Measurements from ENCODE around the gene HAPLN3.
A peak's percentile ranks its signal among the peaks of the same experiment; 100 is the strongest.

Gene HAPLN3

DNA sequence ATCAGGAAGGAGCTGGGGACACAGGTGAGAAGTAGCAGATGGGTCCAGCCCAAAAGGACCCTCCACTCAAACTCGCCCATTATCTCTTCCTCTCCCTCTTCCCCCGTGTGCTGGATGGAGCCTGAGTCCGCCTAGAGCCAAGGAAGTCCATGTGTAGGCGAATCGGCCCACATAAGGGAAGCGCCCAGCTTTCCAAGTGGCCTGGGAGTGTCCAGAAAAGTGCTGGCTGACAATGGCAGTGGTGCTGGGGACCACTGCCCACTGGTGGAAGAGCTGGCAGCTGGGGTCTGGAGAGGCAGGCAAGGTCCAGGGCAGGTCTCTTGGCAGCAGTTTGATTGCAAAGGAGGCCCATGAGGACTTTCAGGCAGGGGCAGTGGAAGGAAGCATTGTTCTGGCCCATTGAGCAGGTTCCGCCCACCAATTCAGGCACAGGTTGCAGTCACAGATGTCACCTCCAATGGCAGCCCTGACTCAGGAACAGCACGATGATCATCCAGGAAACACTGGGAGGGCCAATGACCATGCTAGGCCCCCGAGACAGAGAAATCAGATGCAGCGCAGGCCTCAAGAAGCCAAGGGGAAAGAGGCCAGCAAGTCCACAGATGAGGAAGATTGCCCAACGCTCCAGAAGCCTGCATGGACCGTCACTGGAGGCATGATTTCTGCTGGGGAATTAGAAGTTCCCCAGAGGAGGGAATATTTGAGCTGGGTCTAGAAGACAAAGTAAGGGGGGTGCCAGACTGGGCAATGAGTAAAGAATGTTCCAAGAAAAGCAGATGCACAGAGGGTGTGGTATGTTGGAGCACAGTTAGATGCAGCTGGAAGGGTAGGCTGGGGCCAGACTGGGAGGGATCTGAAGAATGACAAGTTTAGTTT is 14.8 kb upstream of the HAPLN3 start:
- no peak for DNase-seq

DNA sequence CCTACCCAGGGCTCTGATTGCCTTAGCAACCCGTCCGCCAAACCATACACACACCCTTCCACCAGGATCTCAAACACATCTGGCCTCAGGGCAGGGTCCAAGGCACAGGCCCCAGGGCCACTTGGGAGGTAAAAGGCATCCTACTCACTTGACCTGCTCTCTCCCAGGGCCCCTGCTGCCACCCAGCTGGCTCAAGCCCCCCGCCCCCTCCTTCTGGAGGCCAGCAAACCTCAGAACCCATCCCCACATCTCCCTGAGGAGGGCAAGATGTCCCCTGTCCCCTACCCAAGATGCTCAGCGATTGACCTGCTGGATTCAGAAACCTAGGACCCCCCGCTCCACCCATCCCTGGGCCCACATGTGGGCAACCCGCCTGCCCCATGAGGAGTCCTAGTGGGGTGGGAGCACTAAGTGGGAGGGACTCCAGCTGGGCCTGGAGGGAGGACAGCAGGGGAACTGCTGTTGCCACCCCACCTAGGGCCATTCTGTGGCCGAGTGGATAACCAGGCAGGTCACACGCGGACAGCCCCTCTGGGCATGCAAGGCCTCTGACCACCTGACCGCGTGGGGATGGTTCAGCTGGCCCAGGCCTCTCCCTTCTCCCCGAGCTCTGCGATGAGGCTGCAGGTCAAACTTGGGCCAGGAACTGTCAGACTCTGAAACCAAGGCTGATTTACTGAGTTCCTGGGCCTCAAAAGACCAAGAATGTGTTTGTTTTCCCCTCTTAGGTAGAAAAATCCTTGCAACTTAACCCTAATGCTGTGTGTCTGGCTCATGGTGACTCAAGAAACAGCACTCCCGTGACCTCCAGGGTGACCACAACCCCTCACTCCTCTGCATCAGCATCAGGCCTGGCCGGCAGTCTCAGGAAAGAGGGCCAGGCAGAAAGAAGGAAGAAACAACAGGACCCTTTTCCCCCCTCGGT is 13.6 kb upstream of the HAPLN3 start:
- no peak for DNase-seq

DNA sequence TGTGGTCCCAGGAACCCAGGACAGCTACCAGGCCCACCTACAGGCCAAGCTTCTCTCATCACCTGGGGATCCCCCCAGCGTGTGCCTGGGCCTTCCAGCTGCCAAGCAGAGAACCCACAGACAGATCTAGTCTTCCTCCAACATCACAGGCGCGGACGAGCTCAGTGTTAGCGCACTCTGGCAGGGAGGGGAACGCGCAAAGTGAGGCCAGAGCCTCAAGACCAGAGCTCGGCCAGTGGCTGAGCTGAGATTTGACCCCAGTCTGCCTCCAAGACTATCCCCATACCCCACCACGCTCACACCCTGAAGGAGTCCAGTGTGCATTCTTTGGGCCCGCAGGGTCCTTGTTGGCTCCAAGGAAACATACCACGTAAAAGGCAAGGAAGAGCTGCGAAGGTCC is 12.8 kb upstream of the HAPLN3 start:
- no peak for DNase-seq

DNA sequence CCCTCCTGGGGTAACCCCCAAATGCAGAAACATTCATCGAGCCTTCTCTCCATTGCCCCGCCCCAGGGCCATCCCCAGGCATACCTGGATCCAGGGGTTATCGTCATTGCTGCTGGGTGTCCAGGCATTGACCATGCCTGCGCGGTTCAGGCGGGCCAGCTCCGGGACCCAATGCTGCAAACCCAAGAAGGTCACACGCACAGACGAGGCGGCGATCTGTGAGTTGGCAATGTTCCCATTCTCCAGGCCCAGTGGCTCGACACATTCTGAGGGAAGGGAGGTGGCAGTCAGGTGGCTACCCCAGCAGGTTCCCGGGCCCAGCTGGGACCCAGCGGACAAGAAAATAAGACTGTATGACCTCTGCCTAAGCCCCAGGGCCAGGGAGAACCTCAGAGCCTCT is 11.8 kb upstream of the HAPLN3 start:
- DNase-seq: no peak

DNA sequence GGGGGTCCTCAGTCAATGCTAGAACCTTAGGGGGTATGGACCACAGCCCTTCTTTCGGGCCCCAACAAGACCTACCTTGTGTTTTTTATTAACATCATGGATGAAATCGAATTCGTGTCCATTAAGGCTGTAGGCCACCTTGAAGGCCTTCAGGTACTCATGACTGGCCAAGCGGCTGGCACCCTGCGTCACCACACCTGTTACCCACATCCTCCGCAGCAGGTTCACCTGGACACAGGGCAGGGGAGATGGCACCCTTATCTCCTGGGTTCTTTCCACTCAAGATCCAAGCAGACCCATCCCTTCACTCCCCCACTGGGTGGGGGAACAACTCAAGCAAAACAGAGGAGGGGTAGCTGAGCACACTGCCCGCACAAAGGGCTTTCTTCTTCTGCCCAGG is 11.2 kb upstream of the HAPLN3 start:
- DNase-seq: no peak

DNA sequence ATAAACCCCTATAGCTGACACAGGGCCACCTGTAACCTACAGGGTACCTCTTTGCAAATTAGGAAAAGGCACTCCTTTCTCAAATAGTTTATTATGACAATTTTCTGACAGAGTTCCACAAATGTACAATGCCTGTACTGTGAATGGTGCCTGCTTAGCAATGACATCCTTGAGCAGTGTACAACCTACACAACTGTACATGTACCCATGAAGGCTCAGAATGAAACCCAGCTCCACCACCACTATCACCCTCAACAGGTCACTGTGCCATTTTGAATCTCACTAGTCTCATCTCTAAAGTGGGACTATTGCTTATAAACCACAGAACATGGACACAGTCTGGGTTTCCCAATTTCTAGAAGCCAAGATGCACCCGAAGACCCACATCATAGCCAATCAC is 10.8 kb upstream of the HAPLN3 start:
- no peak for DNase-seq

DNA sequence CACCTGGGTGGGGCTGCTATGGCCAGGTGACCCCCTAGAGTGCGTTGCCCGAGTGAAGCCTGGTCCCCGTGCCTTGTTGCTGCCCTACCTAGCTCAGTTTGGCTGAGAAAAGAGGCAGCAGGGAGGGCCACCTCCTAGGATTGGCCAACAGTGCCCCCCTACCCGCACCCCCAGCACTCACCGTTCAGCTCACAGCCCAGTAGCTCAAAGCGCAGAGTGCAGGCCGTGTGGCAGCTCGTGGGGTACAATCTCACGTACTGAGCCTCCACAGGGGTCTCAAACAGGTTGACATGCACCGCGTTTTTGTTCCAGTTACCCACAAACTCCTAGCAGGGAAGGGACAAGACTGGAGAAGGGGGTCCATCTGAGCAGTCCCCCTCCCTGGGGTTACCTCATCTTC is 10.2 kb upstream of the HAPLN3 start:
- DNase-seq: no peak

DNA sequence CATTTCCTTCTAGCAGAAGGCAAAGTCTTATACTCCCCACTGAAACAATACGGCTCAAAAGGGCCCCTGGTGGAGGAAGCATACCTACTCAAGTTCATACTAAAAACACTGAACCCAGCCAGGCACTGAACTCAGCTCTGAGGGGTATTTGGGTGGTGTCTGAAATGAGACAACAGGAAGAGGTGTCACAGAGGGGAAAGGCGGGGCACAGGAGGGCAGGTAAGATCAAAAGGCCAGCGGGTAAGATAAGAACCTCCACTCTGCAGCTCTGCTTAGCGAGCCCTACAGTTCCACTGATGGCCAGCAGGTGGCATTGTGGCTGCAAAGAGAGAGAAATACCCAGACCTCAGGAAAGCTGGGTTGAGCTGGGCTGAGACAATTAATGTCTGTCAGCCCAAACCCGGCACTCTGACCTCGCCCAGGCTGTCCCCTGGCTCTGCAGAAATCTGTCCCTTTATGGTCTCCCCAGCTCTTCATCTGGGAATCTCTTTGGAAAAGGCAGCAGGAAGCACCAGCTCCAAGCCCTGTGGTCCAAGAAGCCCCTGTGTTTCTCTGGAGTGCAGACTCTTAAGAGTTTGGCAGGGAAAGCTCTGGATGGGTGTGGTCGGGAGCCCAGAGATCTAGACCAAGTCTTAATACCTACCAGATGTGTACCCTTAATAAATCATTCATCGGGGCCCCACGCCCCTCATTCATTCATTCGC is 9.4 kb upstream of the HAPLN3 start:
- DNase-seq: peak; percentile 93

DNA sequence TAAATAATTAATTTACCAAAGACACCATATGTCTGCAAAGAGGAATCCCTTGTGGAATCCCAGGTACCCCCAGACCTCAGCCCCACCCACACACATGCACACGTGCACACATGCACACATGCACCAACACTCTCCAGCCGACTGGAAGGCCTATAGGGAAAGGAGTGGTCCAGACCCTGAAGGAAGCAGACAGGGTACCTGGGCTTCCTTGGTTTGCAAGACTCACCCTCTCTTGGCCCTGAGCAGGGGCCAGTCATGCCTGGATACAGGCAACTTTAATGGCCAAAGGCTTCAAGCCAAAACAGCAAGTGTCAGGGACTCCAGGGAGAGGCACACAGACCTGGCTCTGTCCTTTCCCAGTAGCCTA is 8.9 kb upstream of the HAPLN3 start:
- DNase-seq: no peak

DNA sequence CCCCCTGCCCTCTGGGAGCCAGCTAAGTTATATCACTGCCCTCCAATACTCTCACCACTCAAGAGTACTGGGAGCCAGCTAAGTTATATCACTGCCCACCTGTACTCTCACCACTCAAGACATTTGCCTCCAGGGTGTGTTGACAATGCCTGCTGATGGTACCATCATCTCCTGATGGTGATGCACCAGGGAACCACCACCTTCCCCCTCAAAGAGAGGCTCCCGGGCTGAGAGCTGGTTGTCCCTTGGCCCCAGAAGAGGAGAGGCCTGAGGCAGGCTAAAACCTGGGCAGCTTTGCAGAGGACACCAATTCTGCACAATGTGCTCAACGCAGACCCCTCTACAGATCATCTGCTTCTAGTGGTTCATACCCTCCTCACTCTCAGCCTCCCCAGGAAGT is 7.5 kb upstream of the HAPLN3 start:
- DNase-seq: no peak

DNA sequence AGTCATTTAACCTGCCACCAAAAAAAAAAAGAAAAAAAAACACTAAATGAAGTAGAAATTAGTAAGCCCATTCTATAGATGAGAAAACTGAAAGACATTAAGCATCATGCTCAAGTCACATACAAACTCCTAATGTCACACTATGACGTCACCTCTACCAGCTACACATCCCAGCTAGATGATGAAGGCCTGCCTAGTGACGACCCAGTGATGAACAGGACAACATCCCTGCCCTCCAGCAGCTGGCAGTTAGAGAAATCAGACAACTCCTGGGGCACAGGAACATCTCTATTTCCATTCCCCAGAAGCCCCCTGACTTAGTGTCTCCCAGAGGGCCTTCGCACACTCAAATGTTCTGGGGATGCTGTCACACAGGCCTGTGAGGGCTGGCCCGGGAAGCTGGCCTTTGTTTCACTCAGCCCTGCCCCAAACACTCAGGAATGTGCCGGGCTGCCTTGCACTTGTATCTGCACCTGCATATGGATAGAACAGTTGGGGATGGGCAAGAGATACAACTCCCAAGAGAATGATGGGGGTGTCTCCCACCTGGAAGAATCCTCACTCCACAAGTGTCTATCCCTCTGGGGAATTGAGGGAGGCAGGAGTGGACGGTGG is 7.0 kb upstream of the HAPLN3 start:
- DNase-seq: no peak

DNA sequence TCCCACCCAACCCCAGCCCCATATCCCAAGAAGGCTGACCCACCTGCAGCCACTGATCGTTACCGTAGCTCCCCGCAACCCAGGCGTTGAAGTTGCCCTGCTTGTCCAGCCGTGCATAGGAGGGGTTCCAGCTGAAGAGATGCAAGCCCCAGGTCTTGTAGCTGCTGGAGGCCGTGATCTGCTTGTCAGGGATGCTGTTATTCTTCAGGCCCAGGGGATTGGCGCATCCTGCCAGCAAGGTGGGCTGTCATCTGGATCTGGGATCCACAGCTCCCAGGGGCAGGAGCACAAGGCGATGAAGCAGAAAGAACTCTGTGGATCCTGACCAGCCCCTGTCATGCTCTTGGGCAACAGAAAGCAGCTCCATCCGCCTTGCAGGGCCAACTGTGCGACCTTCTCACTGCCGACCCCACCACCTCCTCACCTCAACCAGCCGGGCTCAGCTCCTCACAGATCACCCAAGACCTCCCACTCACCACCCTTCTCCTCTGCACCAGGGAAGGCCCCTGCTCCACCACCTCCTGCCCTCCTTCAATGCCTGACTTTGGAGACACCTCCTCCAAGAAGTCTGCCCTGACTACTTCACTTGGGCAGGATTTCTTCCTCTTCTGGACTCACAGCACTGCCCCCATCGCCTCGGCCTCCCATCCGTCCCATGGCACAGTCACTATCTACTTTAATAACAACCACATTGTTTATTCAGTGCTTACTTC is 6.3 kb upstream of the HAPLN3 start:
- no peak for DNase-seq

DNA sequence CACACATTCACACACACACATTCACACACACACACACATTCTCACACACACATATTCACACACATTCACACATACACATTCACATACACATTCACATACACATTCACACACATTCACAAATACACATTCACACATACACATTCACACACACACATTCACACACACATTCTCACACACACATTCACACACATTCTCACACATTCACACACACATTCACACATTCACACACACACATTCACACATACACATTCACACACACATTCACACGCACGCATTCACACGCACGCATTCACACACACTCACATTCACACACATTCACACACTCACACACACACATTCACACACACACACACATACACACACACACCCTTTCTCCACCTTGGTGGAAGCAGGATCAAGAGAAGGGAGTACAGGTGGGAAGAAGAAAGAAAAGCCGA is 5.7 kb upstream of the HAPLN3 start:
- DNase-seq: no peak

DNA sequence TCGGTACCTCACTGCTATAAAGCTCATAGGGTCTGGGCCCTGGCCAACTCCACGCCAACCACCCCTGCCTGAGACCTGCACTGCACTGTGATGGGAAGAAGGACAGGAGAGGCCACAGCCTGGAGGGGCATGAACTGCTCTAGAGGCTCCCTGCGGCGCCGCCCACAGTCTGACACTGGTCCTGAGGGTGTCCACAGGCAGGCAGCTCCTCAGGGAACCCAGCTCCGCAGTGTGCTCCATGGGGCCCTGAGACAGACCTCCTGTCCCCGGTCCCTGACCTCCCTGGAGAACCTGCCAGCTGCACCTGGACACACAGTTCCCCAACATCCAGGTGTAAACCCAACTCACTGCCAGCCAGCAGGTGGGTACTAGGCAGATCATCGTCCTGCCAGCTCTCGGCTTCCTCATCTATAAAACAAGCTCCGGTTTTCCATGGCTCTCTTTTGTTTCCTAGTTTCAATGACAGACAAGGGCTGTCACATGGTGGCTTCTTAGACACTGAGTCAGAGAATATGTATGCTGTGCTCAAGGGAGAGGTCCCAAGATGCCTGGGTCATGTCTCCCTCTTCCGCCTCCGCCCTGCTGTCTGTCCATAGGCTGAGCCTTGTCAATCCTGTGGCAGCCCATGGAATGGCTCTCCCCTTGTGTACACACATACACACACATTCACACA is 5.1 kb upstream of the HAPLN3 start:
- DNase-seq: no peak

DNA sequence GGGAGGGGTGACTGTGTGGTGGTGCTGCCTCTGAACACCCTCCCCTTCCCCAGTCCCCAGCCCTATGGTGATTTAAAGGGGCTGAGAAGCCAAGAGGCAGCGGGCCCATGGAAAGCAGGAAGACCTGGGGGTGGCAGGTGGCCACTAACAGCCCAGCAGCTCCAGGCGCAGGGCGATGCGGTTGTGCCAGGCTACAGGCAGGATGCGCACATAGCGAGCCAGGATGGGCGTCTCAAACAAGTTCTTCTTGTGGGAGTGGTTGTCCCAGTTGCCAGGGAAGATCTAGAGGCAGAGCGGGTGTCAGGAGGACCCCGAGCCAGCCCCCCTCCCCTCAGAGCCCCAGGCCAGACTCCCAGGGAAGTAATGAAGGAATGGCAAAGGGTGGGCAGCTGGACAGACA is 3.9 kb upstream of the HAPLN3 start:
- DNase-seq: no peak

DNA sequence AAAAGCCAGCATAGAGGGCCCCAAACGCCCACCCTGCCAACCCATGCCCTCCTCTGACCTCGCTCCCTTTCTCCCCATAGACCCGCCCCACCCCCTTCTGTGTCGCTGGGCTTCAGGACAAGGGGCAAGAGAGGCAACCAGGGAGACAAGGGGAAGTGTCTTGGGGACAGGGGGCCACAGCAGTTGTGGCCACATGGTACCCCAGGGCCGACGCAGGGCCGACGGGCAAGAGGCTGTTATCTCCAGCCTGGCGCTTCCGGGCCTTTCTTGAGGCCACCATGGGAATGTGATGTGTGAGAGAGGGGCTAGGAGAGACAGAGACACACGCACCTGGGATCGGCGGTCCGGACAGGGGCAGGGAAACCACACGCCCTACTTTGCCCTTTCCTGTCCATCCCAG is 3.4 kb upstream of the HAPLN3 start:
- no peak for DNase-seq

DNA sequence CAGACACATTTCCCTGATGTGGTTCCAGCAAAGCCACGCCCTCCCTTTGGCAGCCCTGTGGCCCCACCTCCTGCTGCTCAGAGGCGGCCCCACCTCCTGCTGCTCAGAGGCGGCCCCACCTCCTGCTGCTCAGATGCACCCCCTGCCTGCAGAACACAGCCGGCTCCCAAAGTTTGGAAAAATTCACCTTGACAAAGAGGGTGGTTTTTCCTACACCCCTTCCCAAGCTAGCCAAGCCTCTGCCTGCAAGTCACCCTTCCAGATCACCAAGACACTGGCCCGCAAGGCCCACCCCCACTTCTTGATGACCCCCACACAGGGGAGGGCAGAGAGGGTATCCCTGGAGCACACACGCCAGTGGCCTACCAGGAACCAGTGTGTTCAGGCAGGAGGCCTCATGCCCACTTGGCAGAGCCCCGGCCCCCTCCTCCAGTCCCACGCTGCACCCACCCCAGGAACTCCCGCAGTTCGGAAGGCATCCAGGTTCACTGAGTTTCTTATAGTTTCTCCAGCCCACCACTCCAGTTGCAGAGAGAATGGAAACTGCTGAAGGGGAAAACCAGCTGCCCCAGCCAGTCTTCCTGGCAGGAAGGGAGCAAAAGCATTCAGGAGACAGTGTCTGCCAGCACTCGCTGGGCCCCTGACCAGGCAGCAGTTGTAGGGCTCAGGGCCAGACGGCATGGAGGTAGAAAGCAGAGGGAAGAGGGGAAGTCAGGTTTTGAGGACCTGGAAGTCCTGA is 2.3 kb upstream of the HAPLN3 start:
- peak; percentile 52 for DNase-seq

DNA sequence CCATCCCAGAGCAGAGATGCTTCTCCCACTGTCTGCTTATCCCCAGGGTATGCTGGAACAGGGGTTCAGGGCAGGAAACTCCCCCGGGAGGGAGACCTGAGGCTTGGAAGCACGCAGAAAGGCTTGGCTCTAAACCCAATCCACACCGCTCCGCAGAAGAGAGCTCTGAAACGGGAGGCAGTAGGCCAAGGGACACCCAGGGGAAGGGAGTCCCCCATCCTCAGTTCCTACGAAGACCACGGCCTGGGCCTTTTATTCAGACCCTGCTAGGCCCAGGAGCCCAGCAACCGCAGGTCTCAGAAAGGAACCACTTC is 1.8 kb upstream of the HAPLN3 start:
- no peak for DNase-seq

DNA sequence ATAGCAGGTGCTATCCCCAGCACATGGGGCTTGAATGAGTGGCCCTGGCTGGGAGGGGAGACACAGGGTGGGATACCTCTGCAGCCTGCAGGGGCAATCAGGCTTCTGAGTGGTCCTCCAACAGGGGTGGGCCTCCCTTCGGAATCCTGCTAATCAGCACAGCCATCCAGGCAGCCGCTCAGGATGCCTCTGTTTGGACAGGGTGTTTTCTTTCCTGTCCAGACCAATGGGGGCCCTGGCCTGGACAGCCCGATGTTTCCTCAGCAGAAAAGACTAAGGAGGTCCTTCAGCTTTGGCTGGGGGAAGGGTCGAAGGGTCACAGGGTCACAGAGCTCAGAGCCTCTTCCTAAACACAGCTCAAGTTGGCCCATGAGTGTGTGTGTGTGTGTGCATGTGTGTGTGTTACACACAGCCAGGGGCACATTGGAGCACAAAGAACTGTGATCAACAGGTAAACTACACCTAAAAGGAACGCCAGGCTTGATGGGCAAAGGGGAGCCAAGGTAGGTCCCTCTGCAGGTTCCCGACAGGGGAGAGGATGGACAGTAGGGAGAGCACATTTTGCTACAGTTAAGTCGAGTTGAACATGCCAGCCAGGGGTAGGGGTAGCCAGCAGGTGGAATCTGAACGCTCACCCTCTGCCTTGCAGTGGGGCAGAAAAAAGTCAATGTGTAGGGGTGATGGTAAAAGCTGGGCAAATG is 1.1 kb upstream of the HAPLN3 start:
- no peak for DNase-seq

DNA sequence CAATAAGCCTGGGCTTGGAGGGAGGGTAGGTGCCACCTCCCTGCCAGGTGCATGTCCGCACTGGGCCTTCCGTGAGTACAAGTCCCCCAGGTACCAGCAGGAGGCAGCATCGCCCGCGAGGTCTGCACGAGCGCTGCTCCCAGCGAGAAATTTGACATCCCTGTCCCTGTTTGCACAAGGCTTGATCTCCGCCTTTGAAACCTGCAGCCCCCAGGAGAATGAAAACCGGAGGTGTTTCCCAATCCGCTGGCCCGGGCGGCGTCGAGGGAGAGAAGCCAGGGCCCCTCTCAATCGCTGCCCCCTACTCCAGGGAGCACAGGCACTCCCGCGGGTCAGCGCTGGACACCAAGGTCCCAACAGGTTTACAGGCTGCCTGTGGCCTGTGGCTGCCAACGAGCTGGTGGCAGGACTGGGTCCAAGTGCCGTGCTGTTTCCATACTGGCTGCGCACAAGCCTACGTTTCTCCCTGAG is 961 bp downstream of the HAPLN3 start:
- peak; percentile 85 for DNase-seq
